GM12878 (cell line): Measurements from ENCODE around the gene RERG. TPM values are rescaled to one million over a fixed set of nuclear protein-coding genes. Genes with fewer than 3 reads are reported as not detected.

Source experiments
- RBBP5 ChIP-seq: fragments of 200-600 bp; sonication (generic); conservative IDR thresholded peaks from 2 replicates; pipeline ENCODE4 v1.6.1; 2016
- SIN3A ChIP-seq: IDR thresholded peaks from 2 replicates; pipeline ENCODE4 v1.6.1; 2012; ENCODE audit warnings: low read depth, low read length, improper control_type of control experiment
- SP1 ChIP-seq: IDR thresholded peaks from one replicate; pipeline ENCODE4 v1.6.1; 2011; ENCODE audit warnings: low read depth, low read length
- polyA plus RNA-seq, 11 experiments: library from polyadenylated mRNA; depleted of rRNA in 4 of 11; unstranded in 6 of 11; stranded (reverse) in 5 of 11; fragments of >200 nt; fragmentation: Nextera tagmentation in 4 of 11; fragmentation: Illumina TruSeq in 1 of 11; extraction: Ambion mirVana in 4 of 11; extraction: Trizol in 1 of 11; gene quantifications; 1 replicate in 1 of 11; 2 replicates in 10 of 11; pipeline versions ENCODE4 v1.2.1 to v1.2.3, GENCODE V29; 2011 to 2016; ENCODE audit warnings: inconsistent platforms in 2 of 11, missing spikeins in 2 of 11, low read depth in 1 of 11
- total RNA-seq, 4 experiments: library from RNA; depleted of rRNA in 3 of 4; stranded (reverse); fragments of >200 nt in 3 of 4; fragmentation: Illumina TruSeq in 1 of 4; extraction: Trizol in 1 of 4; gene quantifications; 2 replicates each; pipeline versions ENCODE4 v1.2.1 to v1.2.3, GENCODE V29; 2013 to 2021
- TF ChIP-seq, protein P1 (sequence below): fragments of 450-650 bp; IDR thresholded peaks from 2 replicates; pipeline ENCODE4 v1.6.1; 2016; ENCODE audit warnings: mild to moderate bottlenecking
- TF ChIP-seq, protein P2 (sequence below): IDR thresholded peaks from 2 replicates; pipeline ENCODE4 v1.6.1; 2012; ENCODE audit warnings: low read length, inconsistent platforms
- TF ChIP-seq, protein P3 (sequence below): fragments of 150-350 bp; IDR thresholded peaks from 2 replicates; pipeline ENCODE4 v1.6.1; 2014; ENCODE audit warnings: mild to moderate bottlenecking, low read depth, low read length
- TF ChIP-seq, protein P4 (sequence below): fragments of 450-650 bp; IDR thresholded peaks from 2 replicates; pipeline ENCODE4 v1.6.1; 2017; ENCODE audit warnings: low read depth, mild to moderate bottlenecking, moderate library complexity

The RERG gene
- total and polyA plus RNA-seq, 10 of the 15 experiments (the other 5 are each of a cell fraction or from before 2014, with no cell fraction given) = 0.03 to 5.3 (median 0.05) TPM; not detected in 5

DNA sequence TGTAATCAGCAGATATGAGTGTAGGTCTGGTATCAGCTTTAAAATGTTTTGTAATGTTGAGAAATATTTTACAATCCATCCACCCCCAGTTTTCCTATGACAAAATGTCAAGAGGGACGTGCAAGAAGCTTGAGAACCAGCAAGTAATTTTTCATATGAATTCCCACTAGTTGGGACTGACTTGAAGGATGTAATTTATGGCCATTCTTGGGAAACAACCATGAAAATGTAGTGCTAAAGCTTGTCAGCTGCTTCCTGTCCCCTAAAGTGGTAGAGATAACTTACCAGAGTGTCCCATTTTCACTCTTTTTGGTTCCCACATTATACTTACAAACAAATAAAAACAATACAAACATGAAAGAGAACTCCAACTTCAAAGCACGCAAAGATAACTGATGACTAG, 63.9 kb downstream of the RERG start (continued):
- TF ChIP-seq, protein P1, sequence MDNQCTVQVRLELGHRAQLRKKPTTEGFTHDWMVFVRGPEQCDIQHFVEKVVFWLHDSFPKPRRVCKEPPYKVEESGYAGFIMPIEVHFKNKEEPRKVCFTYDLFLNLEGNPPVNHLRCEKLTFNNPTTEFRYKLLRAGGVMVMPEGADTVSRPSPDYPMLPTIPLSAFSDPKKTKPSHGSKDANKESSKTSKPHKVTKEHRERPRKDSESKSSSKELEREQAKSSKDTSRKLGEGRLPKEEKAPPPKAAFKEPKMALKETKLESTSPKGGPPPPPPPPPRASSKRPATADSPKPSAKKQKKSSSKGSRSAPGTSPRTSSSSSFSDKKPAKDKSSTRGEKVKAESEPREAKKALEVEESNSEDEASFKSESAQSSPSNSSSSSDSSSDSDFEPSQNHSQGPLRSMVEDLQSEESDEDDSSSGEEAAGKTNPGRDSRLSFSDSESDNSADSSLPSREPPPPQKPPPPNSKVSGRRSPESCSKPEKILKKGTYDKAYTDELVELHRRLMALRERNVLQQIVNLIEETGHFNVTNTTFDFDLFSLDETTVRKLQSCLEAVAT = no peak
- TF ChIP-seq, protein P2, sequence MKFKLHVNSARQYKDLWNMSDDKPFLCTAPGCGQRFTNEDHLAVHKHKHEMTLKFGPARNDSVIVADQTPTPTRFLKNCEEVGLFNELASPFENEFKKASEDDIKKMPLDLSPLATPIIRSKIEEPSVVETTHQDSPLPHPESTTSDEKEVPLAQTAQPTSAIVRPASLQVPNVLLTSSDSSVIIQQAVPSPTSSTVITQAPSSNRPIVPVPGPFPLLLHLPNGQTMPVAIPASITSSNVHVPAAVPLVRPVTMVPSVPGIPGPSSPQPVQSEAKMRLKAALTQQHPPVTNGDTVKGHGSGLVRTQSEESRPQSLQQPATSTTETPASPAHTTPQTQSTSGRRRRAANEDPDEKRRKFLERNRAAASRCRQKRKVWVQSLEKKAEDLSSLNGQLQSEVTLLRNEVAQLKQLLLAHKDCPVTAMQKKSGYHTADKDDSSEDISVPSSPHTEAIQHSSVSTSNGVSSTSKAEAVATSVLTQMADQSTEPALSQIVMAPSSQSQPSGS = no peak
- TF ChIP-seq, protein P3, sequence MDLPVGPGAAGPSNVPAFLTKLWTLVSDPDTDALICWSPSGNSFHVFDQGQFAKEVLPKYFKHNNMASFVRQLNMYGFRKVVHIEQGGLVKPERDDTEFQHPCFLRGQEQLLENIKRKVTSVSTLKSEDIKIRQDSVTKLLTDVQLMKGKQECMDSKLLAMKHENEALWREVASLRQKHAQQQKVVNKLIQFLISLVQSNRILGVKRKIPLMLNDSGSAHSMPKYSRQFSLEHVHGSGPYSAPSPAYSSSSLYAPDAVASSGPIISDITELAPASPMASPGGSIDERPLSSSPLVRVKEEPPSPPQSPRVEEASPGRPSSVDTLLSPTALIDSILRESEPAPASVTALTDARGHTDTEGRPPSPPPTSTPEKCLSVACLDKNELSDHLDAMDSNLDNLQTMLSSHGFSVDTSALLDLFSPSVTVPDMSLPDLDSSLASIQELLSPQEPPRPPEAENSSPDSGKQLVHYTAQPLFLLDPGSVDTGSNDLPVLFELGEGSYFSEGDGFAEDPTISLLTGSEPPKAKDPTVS = no peak
- TF ChIP-seq SP1 (no peak), RBBP5 (no peak), SIN3A (no peak)
- TF ChIP-seq, protein P4, sequence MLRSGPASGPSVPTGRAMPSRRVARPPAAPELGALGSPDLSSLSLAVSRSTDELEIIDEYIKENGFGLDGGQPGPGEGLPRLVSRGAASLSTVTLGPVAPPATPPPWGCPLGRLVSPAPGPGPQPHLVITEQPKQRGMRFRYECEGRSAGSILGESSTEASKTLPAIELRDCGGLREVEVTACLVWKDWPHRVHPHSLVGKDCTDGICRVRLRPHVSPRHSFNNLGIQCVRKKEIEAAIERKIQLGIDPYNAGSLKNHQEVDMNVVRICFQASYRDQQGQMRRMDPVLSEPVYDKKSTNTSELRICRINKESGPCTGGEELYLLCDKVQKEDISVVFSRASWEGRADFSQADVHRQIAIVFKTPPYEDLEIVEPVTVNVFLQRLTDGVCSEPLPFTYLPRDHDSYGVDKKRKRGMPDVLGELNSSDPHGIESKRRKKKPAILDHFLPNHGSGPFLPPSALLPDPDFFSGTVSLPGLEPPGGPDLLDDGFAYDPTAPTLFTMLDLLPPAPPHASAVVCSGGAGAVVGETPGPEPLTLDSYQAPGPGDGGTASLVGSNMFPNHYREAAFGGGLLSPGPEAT = no peak
